IMR-90 (cell line): ENCODE measurements around the gene PIAS3. TPM values are rescaled to one million over a fixed set of nuclear protein-coding genes. Genes with fewer than 3 reads are reported as not detected.

Source experiments
- microRNA-seq, 2 experiments: library from miRNA; stranded (forward) in 1 of 2; unstranded in 1 of 2; fragments of 10-50 nt in 1 of 2; fragments of <30 nt in 1 of 2; gene quantifications in 1 of 2; microRNA quantifications in 1 of 2; one replicate each; pipeline versions ENCODE3 to v1.1.0; 2013 to 2020; ENCODE audit not compliant: insufficient read depth in 1 of 2, insufficient read length in 1 of 2, unreplicated experiment in 1 of 2
- polyA plus RNA-seq, 3 experiments: library from polyadenylated mRNA; depleted of rRNA; stranded (reverse); fragments of >200 nt; gene quantifications; 2 replicates each; pipeline ENCODE4 v1.2.3, GENCODE V29; 2012; ENCODE audit warnings: low replicate concordance in 1 of 3
- small RNA-seq, 5 experiments: library from RNA; depleted of rRNA; stranded (forward); fragments of <200 nt; gene quantifications; one replicate each; pipeline ENCODE3, GENCODE V24; 2012
- total RNA-seq: library from RNA; depleted of rRNA; stranded (reverse); fragments of >200 nt; gene quantifications from 2 replicates; pipeline ENCODE4 v1.2.3, GENCODE V29; 2012; rRNA removed

PIAS3 gene
- total and polyA plus RNA-seq, 2 of the 4 experiments (the other 2 are of a cell fraction): 11.1 to 53.7 TPM

Small RNAs within 50 kb of the gene (microRNA-seq; reads per million reads assigned to microRNA genes)
- gene MIR6736: 0 to 1.0 reads per million in 2 experiments

Small RNAs within 50 kb of the gene (small RNA-seq; reads per million reads assigned to genes)
- 0 reads per million in 5 experiments for gene MIR6736

Other genes starting within 250 kb of the PIAS3 start
- gene PDZK1, start 151.7 kb downstream of the PIAS3 start, total RNA-seq: 1.4 and 1.7 TPM in 2 replicates
- gene PDZK1, start 151.7 kb downstream of the PIAS3 start, polyA plus RNA-seq (2012; rRNA removed): 1.6 and 2.1 TPM in 2 replicates
- gene CD160, start 139.6 kb downstream of the PIAS3 start, total RNA-seq: not detected in 2 replicates
- gene CD160, start 139.6 kb downstream of the PIAS3 start, polyA plus RNA-seq (2012; rRNA removed): not detected in 2 replicates
- 22.5 and 22.9 TPM in 2 replicates for gene RNF115, start 35.0 kb downstream of the PIAS3 start, total RNA-seq
- gene RNF115, start 35.0 kb downstream of the PIAS3 start, polyA plus RNA-seq (2012; rRNA removed): 11.5 and 13.5 TPM in 2 replicates
- 69.4 and 94.1 TPM in 2 replicates for gene POLR3C, start 34.9 kb downstream of the PIAS3 start, total RNA-seq
- gene POLR3C, start 34.9 kb downstream of the PIAS3 start, polyA plus RNA-seq (2012; rRNA removed): 47.0 and 49.4 TPM in 2 replicates
- gene NUDT17, start 13.5 kb downstream of the PIAS3 start, total RNA-seq: 2.3 and 2.8 TPM in 2 replicates
- gene NUDT17, start 13.5 kb downstream of the PIAS3 start, polyA plus RNA-seq (2012; rRNA removed): 1.6 and 2.8 TPM in 2 replicates
- gene ANKRD35, start 26.8 kb upstream of the PIAS3 start, total RNA-seq: 0.90 and 1.1 TPM in 2 replicates
- 2.4 TPM in 2 replicates for gene ANKRD35, start 26.8 kb upstream of the PIAS3 start, polyA plus RNA-seq (2012; rRNA removed)
- 0.83 and 0.90 TPM in 2 replicates for gene ITGA10, start 51.0 kb upstream of the PIAS3 start, total RNA-seq
- gene ITGA10, start 51.0 kb upstream of the PIAS3 start, polyA plus RNA-seq (2012; rRNA removed): 1.3 TPM in 2 replicates
- gene PEX11B, start 59.6 kb upstream of the PIAS3 start, total RNA-seq: 15.4 and 19.7 TPM in 2 replicates
- 22.5 and 24.3 TPM in 2 replicates for gene PEX11B, start 59.6 kb upstream of the PIAS3 start, polyA plus RNA-seq (2012; rRNA removed)
- 94.1 and 228 TPM in 2 replicates for gene RBM8A, start 68.4 kb upstream of the PIAS3 start, total RNA-seq
- 203 and 251 TPM in 2 replicates for gene RBM8A, start 68.4 kb upstream of the PIAS3 start, polyA plus RNA-seq (2012; rRNA removed)
- 14.7 and 18.3 TPM in 2 replicates for gene LIX1L, start 98.9 kb upstream of the PIAS3 start, total RNA-seq
- 26.9 and 28.8 TPM in 2 replicates for gene LIX1L, start 98.9 kb upstream of the PIAS3 start, polyA plus RNA-seq (2012; rRNA removed)
- gene ANKRD34A, start 105.5 kb upstream of the PIAS3 start, total RNA-seq: 0.56 and 0.90 TPM in 2 replicates
- gene ANKRD34A, start 105.5 kb upstream of the PIAS3 start, polyA plus RNA-seq (2012; rRNA removed): 1.9 and 2.3 TPM in 2 replicates
- gene POLR3GL, start 105.6 kb upstream of the PIAS3 start, total RNA-seq: 7.9 and 10.3 TPM in 2 replicates
- gene POLR3GL, start 105.6 kb upstream of the PIAS3 start, polyA plus RNA-seq (2012; rRNA removed): 15.3 and 16.3 TPM in 2 replicates
- 60.0 and 77.2 TPM in 2 replicates for gene TXNIP, start 137.5 kb upstream of the PIAS3 start, total RNA-seq
- 21.8 and 36.4 TPM in 2 replicates for gene TXNIP, start 137.5 kb upstream of the PIAS3 start, polyA plus RNA-seq (2012; rRNA removed)
- not detected in 2 replicates for gene HJV, start 162.7 kb upstream of the PIAS3 start, total RNA-seq
- not detected in 2 replicates for gene HJV, start 162.7 kb upstream of the PIAS3 start, polyA plus RNA-seq (2012; rRNA removed)